HG03342 (cell line): ENCODE results near the gene CARMIL3.
"Not testable (repeated sequence)": the region's sequence is repeated elsewhere in the genome, so short reads cannot be mapped to it uniquely, and the experiment has no call there.

Experiments
- ATAC-seq: cut with Tn5 transposase; IDR thresholded peaks from one replicate; pipeline ENCODE4 v1.9.1; 2021; ENCODE audit warnings: mild to moderate bottlenecking, moderate library complexity; ENCODE audit not compliant: unreplicated experiment

Gene CARMIL3

GRCh38 chr14:24051789-24052655 is at the start of gene CARMIL3:
TSS of gene CARMIL3 (plus strand) at chr14:24052009. CDS start at chr14:24052154, 145 bp downstream.
- ATAC-seq = peak; percentile 67

- peak; percentile 32 for ATAC-seq
Observed at GRCh38 chr14:24006471-24006816, 45.4 kb upstream of the CARMIL3 start.

GRCh38 chr14:24006817-24007652 is 44.8 kb upstream of the CARMIL3 start:
- peak; percentile 73 for ATAC-seq

GRCh38 chr14:24011051-24011450 is 40.8 kb upstream of the CARMIL3 start:
- no peak for ATAC-seq

- not testable (repeated sequence) for ATAC-seq
Observed at GRCh38 chr14:24012726-24013273, 39.0 kb upstream of the CARMIL3 start.

GRCh38 chr14:24013654-24014514 is 37.9 kb upstream of the CARMIL3 start:
- ATAC-seq = no peak

- ATAC-seq = not testable (repeated sequence)
Observed at GRCh38 chr14:24015745-24016144, 36.1 kb upstream of the CARMIL3 start.

- ATAC-seq = not testable (repeated sequence)
Observed at GRCh38 chr14:24018978-24019377, 32.8 kb upstream of the CARMIL3 start.

GRCh38 chr14:24019944-24020343 is 31.9 kb upstream of the CARMIL3 start:
- ATAC-seq = not testable (repeated sequence)

GRCh38 chr14:24020520-24020919 is 31.3 kb upstream of the CARMIL3 start:
- not testable (repeated sequence) for ATAC-seq

GRCh38 chr14:24024939-24025418 is 26.8 kb upstream of the CARMIL3 start:
- not testable (repeated sequence) for ATAC-seq

- ATAC-seq = not testable (repeated sequence)
Observed at GRCh38 chr14:24029687-24030086, 22.1 kb upstream of the CARMIL3 start.

- ATAC-seq = not testable (repeated sequence)
Observed at GRCh38 chr14:24031331-24031730, 20.5 kb upstream of the CARMIL3 start.

GRCh38 chr14:24032727-24033418 is 18.9 kb upstream of the CARMIL3 start:
- no peak for ATAC-seq

GRCh38 chr14:24035769-24036168 is 16.0 kb upstream of the CARMIL3 start:
- ATAC-seq = peak; percentile 17

GRCh38 chr14:24036169-24036962 is 15.4 kb upstream of the CARMIL3 start:
- peak; percentile 54 for ATAC-seq

GRCh38 chr14:24036963-24037657 is 14.7 kb upstream of the CARMIL3 start:
- peak; percentile 14 for ATAC-seq

- no peak for ATAC-seq
Observed at GRCh38 chr14:24037658-24038037, 14.2 kb upstream of the CARMIL3 start.
